IPS-18c (cell line): ENCODE data around the gene TCF7L2.

Source experiments
- H3K4me3 ChIP-seq: 2 replicates; pipeline ENCODE4 v1.7.0; 2013; ENCODE audit warnings: low read depth, mild to moderate bottlenecking, low read length, moderate library complexity; ENCODE audit not compliant: insufficient read depth
- H3K9me3 ChIP-seq: one replicate; pipeline ENCODE4 v1.6.1; 2013; ENCODE audit warnings: mild to moderate bottlenecking, low read length, moderate library complexity; ENCODE audit not compliant: control insufficient read depth, insufficient read depth

The TCF7L2 gene

DNA sequence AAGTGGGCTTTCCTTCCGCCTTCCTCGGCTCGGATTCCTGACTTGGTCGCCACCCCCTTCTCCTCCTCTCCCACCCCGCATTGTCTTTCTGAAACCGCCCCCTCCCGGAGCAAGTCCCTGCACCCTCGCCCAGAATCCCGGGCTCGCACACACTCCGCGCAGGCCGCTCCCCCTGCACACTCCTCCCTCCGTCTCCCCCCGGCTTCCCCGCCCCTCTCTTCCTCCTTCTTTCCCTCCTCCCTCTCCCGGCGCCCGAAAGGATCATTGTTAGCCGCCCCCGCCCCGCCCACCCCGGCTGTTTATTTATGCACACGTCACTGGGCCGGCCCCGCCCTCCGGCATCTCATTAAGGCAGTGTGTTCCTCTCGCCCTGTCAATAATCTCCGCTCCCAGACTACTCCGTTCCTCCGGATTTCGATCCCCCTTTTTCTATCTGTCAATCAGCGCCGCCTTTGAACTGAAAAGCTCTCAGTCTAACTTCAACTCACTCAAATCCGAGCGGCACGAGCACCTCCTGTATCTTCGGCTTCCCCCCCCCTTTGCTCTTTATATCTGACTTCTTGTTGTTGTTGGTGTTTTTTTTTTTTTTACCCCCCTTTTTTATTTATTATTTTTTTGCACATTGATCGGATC lies at the start of gene TCF7L2:
Gene TCF7L2, plus strand, starts transcription at position 373 of the 633 bp plus-strand sequence. CDS start 510 bp downstream, outside the sequence.
- Histone ChIP-seq H3K9me3 (no peaks in the 10 kb centered on the region), H3K4me3 (peak within 1 kb of the TSS; percentile 84)

DNA sequence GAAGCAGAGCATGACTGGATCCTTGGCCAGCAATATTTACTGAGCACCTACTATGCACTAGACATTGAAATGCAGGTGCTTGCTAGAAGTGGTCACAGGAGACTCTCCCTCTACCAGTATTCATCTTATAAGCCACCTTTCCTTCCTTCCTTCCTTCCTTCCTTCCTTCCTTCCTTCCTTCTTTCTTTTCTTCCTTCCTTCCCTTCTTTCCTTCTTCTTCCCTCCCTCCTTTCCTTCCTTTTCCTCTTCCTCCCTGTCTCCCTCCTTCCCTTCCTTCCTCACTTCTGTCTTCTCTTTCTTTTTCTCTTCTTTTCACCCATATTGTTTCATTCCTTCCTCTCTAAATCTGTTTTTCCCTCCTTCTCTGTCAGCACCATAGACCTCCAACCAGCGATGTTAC lies 47.3 kb upstream of the TCF7L2 start:
- H3K9me3 ChIP-seq = no peaks in the 10 kb centered on the region
- H3K4me3 ChIP-seq = no peak overlapping the region

DNA sequence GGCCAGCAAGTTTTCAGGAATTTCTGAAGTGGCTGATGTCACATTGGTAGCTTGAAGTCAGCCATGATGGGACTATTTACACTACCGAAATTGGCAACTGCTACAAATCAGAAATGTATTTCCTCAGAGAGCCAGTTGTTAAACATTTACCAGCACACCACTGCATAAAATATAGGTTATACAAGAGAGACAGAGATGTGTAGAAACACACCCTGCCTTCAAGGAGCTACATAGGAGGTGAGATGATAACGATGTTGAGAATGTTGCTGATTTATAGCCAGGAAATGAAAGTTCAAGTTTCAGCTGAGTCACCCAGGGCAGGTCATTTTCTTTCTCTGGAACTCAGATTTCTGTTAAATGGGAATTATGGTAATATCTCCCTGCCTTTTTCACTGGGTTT lies 46.0 kb upstream of the TCF7L2 start:
- Histone ChIP-seq H3K4me3 (no peak overlapping the region), H3K9me3 (no peaks in the 10 kb centered on the region)

DNA sequence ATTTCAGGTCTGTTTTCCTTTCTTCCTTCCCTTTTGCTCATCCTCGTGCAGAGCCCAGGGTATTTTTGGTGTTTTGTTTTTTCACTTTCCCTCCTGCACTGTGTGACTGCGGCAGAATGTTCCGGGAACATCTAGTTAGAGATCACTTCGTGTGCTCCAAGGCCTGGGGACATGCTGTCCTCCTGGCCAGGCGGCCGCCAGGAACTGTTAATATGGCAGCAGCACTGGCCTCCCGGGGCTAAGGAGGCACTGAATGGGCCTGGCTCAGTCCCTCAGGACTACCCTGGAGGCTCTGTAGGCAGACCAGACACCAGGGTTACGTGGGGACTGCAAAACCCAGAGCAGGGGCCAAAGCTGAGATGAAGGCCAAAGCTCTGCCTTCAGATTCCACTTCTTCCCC lies 43.1 kb upstream of the TCF7L2 start:
- no peaks in the 10 kb centered on the region for H3K9me3 ChIP-seq

DNA sequence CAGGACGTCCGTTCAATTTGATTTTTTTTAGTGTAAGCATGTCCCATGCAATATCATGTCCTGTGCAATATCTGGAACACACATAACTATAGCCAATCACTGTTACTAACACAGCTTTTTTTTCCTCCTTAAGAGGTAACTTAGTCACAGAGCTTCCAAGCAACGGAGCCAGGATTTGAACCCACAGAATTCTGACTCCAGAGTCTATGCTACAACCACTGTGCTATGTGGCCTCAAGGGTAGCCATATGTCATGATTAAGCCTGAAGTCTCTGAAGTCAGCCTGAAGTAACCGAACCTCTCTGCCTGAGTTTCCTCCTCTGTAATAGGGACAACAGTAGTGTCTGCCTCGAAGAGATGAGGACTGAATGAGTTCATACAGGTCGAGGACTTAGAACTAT lies 42.2 kb upstream of the TCF7L2 start:
- H3K4me3 ChIP-seq = no peak overlapping the region
- no peaks in the 10 kb centered on the region for H3K9me3 ChIP-seq

More for the DNA sequence above, 43.1 kb upstream of the TCF7L2 start:
- H3K4me3 ChIP-seq = no peak overlapping the region

DNA sequence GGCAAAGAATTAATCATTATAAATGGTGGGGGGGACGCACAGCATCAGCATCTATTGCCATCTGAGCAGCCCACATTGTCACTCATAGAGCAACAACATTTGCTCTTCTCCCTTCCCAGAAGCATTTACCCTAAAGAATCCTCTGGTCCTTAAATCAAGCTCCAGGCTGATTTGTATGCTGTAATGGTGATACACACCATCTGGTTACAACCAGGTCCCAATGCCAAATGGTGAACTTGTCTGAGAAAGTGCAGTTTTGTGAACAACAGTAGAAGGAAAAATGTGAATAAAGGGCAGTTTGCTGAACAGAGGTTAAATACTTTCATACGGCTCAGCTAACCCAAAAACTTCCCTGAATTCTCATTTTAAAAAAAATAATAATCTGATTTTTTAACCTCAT lies 38.8 kb upstream of the TCF7L2 start:
- H3K4me3 ChIP-seq = no peak overlapping the region

DNA sequence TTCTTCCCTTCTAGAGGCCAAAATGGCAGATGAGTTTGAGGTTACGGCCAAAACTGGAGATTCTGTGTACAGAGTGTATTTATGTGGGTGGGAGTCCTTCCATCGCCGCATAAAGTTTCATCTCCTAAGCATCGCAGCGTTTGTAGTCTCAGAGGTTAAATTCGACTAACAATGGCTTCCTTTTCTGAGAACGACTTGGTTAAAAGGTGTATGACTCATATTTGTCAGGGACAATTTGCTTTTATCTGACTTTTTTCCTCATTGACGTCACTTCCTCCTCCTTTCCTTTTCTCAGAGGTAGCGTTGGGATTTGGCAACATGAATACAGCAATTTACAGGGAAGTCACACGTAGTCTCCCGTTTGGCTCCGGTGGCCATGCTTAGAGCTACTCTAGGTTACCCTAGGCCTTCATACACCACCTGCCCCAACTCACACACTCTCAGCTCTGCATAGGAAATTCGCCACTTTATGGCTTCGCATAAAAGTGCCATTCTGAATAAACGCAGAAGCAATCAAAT lies 37.6 kb upstream of the TCF7L2 start:
- no peaks in the 10 kb centered on the region for H3K9me3 ChIP-seq
- H3K4me3 ChIP-seq = no peak overlapping the region

More for the DNA sequence above, 38.8 kb upstream of the TCF7L2 start:
- no peaks in the 10 kb centered on the region for H3K9me3 ChIP-seq

DNA sequence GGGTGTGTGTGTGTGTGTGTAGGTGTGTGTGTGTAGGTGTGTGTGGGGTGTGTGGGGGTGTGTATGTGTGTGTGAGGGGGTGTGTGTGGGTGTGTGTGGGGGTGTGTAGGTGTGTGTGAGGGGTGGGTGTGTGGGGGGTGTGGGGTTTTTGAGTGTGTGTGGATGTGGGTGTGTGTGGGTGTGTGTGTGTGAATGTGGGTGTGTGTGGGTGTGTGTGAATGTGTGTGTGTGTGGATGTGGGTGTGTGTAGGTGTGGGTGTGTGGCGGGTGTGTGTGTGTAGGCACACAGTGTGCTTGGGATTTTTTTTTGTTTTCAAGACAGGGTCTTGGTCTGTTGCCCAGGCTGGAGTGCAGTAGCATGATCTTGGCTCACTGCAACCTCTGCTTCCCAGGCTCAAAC lies 36.8 kb upstream of the TCF7L2 start:
- Histone ChIP-seq H3K9me3 (no peaks in the 10 kb centered on the region), H3K4me3 (no peak overlapping the region)

DNA sequence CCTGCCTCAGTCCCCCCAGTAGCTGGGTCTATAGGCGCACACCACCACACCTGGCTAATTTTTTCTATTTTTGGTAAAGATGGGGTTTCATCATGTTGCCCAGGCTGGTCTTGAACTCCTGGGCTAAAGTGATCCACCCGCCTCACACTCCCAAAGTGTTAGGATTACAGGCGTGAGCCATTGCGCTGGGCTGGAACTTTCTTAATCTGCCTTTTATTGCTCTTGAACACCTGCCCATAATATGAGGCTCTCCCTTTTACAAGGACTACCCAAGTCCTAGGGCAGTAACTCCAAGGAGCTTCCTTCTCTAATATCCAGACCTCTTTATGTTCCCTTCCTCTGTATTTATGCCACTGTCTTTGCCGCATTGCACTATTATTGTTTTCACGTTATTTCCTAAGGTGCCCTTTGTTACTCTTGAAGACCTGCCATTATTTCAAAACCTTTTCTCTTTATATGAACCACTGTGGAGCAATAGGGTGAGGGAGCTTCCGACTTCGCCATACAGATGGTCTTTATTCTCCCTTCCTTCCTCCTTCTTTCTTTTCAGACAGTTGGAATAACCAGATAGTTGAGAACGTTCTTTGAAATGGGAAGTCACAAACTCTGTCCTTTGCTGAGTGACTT lies 36.3 kb upstream of the TCF7L2 start:
- H3K4me3 ChIP-seq = no peak overlapping the region

DNA sequence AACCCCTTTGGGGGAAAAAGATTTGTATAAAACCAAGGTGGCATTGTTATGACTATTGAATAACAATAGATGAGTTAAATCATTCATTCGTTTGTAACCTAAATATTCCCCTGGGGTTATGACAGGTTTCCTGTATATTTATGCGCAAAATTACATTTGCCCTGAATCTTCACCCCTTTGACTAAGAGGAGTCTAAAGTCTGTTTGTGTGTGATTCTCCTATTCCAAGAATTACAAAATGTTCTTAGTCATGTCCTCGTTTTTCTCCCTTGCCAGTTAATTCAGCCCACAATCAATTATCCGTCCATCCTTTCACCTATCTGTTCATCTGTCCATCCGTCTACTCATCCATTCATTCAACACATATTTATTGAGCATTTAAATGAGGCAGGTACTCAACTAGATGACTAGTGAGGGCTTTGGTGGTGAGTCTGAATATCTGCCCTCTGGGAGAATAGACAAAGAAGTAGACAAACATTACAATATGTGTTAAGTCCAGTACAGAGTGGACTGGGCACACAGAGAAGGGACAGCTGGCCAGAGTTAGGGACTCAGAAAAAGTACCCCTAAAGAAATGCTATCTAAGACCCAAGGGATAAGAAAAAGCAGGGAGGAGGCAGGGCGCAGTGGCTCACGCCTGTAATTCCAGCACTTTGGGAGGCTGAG lies 35.6 kb upstream of the TCF7L2 start:
- no peak overlapping the region for H3K4me3 ChIP-seq
- H3K9me3 ChIP-seq = no peaks in the 10 kb centered on the region

More for the DNA sequence above, 36.3 kb upstream of the TCF7L2 start:
- no peaks in the 10 kb centered on the region for H3K9me3 ChIP-seq

DNA sequence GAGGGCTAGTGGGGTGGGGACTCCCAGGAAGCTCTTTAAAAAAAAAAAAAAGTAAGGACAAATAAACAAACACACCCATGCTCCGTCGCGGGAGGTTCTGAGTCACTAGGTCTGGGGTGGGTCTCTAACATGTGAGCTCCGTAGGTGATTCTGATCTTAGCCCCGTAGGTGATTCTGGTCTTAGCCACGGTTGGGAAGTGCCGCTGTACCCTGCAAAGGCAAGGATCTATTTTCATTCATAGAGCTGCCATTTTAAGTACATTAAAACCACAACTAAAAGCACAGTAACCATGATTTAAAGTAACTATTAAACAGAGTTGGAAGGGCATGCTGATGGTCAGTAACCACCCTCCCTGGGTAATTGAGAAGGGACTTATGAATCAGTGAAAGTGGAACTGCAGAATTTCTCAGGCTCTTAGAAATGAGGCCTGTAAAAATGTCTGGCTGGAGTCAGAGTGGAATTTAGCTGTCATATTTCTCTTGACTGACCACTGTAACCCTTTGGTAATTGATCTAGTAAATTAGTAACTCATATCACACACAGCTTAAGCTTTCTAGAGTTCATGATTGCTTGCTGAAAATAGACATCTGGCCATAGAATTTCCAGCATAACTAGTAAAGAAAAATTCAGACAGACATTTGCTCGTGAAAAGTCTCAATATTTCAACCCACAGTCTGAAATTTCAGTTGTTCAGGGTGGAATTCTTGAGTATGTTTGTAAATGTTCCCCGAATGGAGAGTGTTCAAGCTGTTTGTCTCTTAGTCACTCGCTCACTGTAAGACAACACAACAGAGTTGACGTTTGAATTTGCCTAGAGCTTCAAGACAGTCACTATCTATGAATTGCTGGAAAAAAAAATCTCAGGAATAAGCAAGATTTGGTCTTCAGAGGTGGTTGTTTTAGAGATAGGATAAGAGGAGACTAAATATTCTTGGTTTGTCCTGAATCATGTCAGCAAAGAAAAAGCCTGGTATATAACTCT lies 34.2 kb upstream of the TCF7L2 start:
- H3K9me3 ChIP-seq = no peaks in the 10 kb centered on the region

DNA sequence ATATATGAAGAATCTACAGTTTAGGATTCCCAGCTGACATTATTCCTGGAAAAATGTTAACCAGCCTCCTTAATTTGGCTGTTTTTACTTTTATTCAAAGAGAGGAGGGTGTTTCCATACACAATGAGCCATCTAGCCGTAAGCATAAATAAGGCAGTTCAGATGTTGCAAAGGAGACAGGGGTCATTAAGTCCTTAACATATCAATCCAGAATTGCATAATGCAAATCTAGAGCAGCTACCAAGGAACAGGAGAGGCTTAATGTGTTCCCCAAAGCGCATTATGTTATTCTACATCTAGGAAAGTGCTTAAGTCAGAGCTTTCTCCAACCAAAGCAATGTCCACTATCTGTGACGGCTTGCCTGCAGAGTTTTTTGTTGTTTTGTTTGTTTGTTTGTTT lies 32.4 kb upstream of the TCF7L2 start:
- H3K4me3 ChIP-seq = no peak overlapping the region
- H3K9me3 ChIP-seq = no peaks in the 10 kb centered on the region

More for the DNA sequence above, 34.2 kb upstream of the TCF7L2 start:
- no peak overlapping the region for H3K4me3 ChIP-seq

DNA sequence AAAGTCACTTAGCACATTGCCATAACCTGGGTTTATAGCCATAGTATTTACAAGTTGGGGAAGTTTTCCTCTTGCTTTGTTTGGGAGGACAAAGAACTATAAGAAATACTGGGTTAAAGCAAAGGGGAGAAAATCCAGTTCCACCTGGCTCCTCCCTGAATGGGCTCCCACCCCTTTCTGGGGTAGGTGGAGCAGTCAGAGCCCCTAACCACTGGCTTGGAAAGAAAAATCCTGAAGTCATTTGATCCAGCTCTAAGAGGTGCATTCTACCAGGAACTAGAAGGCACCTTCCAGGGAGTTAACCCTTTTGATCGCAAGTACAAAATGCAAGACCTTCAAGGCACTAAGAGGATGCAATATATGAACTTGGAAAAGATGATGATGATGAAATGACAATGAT lies 31.3 kb upstream of the TCF7L2 start:
- Histone ChIP-seq H3K9me3 (no peaks in the 10 kb centered on the region), H3K4me3 (no peak overlapping the region)

DNA sequence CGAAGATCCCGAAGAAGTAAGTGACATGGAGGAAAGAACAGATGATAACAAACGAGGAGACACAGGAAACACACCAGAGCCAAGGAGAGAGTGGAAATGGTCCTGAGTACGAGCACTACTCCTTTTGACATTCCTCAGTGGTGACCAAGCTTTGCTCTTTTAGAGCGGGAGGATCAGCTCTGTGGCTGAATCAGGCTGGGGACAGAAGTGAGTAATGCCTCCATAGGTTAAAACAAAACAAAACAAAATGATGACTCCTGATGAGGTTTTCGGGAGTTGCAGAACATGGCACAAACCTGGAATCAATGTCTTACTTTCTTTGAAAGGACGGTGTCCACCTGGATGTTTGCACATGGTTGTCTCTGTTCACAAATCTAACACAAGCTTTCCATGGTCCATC lies 30.3 kb upstream of the TCF7L2 start:
- H3K4me3 ChIP-seq = no peak overlapping the region
- H3K9me3 ChIP-seq = no peaks in the 10 kb centered on the region

DNA sequence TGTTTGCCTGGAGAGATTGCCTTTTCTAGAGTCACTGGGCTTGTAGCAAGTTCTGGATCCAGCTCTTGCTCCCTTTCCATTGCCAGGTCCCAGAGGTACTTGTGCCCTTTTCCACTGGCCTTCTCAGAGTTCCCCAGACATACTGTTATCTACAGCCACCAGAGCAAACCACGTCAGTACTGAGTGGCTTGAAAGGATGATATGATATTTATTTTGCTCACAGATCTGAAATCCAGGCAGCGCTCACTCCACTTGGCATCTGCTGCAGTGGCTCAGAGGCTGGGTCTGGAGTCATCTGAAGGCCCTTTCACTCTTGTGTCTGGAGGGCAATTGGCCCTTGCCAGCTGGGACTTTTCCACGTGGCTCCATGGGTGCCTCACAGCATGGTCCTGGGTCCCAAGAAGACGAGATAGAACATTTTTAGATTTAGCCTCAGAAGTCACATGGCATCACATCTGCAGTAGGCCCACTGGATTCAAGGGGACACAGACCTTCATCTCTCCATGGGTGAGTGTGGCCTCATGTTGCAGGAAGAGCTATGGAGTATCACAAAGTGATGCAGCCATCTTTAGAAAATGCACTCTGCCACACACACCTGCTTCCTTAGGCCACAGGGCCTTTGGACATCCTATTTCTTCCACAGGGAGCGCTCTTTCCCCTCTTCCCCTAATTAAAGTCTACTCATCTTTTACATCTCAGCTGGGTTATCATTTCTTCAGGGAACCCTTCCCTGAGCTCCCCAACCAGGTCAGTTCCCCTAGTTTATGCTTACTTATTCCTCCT lies 22.9 kb upstream of the TCF7L2 start:
- H3K4me3 ChIP-seq = no peak overlapping the region
- H3K9me3 ChIP-seq = no peaks in the 10 kb centered on the region

DNA sequence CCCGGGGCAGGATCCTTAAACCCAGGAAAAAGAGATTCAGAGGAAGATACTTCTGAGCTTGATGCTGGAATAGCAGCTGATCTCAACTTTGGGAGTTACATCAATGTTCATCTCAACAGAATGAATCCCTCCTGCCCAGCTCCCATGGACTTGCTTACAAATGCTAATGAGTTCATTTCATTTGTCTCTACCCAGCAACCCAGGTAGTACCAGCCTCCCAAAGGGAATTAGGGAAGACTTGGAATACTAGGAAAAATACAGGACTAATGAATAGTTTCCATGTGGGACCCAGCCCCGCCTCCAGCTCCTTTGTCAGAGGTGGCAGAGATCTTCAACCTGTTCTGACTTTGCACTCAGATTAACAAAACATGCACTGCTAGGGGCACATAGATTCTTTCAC lies 22.1 kb upstream of the TCF7L2 start:
- no peaks in the 10 kb centered on the region for H3K9me3 ChIP-seq
- no peak overlapping the region for H3K4me3 ChIP-seq
